GM18907 (cell line): ENCODE data around the gene ST8SIA5.

Experiments used
- ATAC-seq: cut with Tn5 transposase; IDR thresholded peaks from one replicate; pipeline ENCODE4 v1.9.1; 2021; ENCODE audit warnings: mild to moderate bottlenecking, moderate library complexity; ENCODE audit not compliant: unreplicated experiment

ST8SIA5 gene

GRCh38 chr18:46715062-46715461 is 41.8 kb downstream of the ST8SIA5 start:
- no peak for ATAC-seq

DNA sequence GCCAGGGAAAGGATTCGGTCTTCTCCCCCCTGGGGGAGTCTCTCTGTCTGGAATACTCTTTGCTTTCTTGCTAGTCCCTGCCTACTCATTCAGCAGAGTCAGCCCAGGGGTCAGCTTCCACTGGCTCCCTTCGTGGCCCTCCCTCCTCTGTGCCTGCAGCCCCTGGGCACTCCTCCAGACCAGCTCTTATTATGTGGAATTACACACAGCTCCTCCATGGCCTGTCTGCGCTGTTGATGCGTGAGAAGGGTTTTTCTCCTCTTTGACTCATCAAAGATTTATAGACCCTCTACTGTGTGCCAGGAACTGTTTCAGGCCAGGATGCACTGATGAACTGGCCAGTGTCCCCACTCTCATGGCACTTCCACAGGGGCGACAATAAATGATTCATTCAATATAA is 44.4 kb downstream of the ST8SIA5 start:
- ATAC-seq = no peak

- peak; percentile 72 for ATAC-seq
Observed at GRCh38 chr18:46711444-46711863, 45.4 kb downstream of the ST8SIA5 start.

DNA sequence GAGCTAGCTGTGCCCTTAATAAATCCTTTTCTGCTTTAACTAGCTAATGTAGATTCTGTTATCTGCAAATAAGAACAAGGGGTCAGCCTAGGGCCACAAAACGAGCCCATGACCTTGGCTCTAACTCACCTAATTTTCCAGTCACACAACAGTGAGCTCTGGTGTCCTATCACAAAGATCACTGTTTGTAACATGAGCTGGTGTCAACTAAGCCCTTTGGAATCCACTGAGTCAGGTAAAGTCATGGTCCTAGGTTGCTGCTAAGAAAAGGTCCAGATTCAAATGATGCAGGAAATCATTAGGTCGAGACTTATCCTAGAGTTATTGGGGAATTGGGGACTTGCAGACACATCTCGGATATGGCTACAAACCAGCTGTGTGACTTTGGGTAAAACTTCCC is 49.9 kb downstream of the ST8SIA5 start:
- ATAC-seq = no peak

- no peak for ATAC-seq
Observed at GRCh38 chr18:46705521-46705920, 51.3 kb downstream of the ST8SIA5 start.

- ATAC-seq = no peak
Observed at GRCh38 chr18:46704816-46705215, 52.0 kb downstream of the ST8SIA5 start.

DNA sequence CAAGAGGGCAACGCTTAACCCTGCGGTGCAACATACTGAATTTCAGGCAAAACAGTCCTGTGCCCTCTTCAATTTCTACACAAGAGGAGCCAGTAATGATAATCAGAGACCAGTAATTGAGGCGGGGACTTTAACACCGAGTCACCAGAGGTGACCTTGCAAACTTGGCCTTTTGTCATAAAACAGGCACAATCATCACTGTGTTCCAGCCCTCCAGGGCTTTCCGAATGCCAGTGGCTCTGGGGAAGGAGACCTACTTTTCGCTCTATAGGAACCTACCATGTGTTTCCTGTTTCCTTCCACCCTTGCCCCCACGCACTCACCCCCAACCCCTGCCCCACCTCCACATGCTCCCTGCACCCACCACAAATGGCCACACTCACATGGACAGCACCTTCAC is 52.7 kb downstream of the ST8SIA5 start:
- ATAC-seq = no peak

GRCh38 chr18:46702471-46702870 is 54.4 kb downstream of the ST8SIA5 start:
- ATAC-seq = no peak

GRCh38 chr18:46700066-46700824 is 56.6 kb downstream of the ST8SIA5 start:
- no peak for ATAC-seq

- no peak for ATAC-seq
Observed at GRCh38 chr18:46696702-46697101, 60.2 kb downstream of the ST8SIA5 start.

DNA sequence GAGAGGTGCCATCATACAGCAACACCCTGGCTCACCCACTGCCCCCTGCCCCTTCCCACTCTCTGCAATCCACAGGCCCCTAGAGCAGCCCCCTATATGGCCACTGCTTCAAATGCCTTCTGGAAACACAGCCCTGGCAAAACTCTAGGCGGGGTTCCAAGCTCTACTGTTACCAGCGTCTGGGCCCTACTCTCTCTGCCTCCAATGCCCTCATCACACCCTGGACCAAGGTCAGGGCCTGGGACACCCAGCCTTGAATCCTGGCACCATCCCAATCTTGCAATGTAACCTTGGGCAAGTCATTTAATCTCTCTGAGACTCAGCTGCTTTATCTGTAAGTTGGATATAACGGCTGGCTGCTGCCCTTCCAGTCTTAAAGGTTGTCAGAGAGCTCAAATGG is 60.6 kb downstream of the ST8SIA5 start:
- no peak for ATAC-seq

- ATAC-seq = no peak
Observed at GRCh38 chr18:46693996-46694395, 62.9 kb downstream of the ST8SIA5 start.

DNA sequence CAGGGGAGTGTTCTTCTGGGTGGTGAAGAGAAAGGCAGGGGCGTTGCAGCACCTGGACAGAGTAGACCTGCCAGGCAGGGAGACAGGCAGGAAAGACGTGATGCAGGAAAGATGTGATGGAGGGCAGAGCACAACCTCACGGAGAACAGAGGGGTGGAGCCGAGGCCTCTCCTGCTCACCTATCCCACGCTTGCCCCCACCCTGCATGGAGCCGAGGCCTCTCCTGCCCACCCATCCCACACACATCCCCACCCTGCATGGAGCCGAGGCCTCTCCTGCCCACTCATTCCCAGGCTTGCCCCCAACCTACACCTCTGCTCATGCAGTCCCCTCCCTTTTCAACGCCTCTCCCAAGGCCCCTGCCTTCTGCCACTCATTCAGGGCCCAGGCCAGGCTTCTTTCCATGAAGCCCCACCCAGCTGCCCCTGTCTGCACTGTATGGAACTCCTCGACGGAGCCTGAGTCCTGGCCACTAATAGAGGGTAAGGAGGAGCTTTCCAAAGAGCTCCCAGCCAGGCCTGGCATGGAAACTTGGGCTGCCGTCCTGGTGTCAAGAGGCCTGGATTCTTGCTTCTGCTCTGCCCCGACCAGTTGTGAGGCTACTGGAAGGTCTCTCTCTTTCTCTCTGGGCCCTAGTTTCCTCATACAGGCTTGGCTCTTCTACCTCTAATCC is 67.9 kb downstream of the ST8SIA5 start:
- no peak for ATAC-seq

DNA sequence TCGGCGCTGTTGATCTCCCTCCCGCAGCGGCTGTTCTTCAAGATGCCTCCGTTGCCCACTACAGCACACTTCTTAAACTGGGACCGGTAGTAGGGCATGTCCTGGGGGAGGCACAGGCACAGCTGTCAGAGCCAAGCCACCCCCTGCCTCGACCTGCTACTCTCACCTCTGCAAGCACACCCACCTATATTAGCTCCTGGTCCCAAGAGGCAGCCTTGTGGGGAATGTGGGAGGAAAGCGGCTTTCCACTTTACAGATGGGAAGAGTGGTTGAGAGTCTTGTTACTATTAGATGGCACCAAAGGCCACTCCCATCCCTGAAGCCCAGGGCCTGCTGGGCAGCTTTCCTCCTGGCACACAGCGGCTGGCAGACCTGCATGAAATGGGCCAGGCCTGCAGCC is 70.7 kb downstream of the ST8SIA5 start:
- ATAC-seq = no peak

GRCh38 chr18:46683252-46683651 is 73.6 kb downstream of the ST8SIA5 start:
- ATAC-seq = no peak

DNA sequence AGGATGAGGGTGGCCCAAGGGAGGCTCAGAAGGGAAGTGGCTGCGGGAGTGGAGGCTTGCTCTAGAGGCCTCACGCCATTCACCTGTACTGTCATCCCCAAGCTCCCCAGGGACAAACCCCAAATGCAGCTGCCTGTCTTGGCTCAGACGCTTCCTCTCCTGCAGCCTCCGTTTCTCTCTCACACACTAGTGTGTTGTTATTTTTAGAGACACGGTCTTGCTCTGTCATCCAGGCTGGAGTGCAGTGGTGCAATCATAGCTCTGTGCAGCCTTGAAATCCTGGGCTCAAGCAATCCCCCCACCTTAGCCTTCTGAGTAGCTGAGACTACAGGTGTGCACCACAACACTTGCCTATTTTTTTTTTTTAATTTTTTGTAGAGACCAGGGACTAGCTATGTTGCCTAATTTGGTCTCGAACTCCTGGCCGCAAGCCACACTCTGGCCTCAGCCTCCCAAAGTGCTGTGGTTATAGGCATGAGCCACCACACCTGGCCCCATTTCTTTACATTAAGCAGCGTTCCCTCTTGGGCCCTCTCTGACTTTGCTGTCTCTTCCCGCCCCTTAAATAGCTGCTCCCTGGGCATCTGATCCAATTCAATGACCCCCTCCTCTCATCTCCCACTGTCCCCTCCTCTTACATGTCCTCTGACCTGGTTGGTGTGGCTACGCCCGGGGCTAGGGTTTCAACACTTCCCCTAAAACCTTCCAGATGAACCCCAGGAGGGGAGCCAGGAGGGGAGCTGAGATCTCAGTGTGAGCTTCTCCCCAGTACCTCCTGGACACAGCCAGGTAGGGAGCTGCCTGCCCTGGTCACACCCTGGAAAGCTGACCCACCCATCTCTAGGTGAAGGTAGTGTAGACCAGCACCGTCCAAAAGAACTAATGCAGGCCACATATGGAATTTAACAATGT is 75.8 kb downstream of the ST8SIA5 start:
- no peak for ATAC-seq

DNA sequence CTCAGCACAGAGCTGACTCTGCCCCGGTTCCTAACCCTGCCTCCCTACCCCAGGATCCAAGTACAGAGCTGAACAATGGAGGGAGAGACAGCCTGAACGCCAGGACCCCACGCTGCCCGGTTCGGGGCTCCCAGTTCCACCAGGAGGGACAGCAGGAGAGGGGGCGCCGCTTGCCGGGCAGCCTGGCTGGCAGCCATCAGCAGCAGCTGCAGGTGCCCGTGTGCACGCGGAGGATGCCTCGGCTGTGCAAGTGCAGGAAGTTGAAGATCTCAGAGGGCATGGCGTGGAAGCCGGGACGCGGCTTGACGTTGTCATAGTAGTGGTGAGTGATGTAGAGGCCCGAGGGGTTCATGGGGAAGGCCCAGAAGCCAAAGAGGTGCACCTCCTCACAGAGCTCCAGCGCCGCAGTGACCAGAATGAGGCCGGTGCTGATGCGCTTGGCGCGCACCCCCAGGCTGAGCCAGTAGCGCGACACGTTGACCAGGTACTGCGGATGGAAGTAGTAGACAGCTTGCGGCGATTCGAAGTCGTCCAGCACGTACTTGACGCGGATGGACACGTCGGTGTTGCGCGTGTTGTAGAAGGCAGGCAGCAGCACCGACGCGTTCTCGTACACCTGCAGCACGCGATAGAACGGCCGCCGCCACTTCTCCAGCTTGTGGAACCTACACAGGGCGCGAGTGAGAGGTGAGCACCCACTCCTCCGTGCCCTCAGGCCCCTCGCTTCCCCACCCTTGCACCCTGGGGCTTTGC is 76.8 kb downstream of the ST8SIA5 start:
- ATAC-seq = no peak

DNA sequence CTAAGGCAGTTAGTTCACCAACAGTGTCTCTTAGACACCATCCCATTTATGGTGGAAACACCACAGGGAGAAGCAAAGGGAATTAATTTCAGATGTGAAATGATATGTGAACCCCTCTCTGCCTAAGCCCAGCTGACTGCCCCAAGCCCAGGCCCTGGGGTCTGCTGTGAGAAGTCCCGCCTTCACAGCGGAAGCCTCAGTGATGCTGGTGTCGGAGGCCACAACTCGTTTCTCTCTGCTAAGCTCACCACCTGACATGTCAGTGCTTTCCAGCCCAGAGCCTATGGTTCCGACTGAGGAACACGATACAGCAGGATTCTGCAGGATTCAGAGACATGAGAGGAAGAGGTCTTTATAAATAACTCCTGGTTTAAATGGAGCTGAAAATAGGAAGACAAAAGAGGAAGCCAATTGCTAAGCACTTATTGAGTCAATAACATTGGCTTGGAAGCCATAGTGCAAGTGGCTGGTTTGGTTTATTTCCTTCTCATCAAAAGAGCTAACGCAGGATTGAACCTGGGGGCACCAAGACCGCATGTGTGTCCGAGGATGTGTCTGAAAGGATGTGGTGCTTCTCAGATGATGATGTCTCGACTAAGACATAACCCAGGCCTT is 78.0 kb downstream of the ST8SIA5 start:
- ATAC-seq = no peak

DNA sequence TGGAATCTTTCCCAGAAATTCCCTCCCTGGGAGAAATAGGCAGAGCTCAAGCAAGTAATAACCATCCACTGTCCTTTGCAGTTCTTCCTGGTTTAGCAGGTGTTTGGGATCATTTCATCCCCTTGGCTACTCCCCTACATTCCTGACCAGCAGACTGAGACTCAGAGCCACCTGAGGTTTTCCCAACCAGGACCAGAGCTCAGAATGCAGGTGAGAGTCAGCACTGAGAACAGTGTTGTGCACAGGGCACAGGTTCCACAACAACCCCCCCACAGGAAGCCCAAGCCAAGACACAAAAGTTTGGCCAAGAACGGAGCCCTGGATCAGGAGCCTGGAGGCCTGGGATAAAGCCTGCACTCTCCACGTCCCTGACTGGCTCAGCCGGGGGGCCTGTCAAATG is 78.8 kb downstream of the ST8SIA5 start:
- no peak for ATAC-seq

GRCh38 chr18:46677611-46678010 is 79.2 kb downstream of the ST8SIA5 start:
- ATAC-seq = no peak
